Measurements from ENCODE around the gene NRARP. TPM values are rescaled to one million over a fixed set of nuclear protein-coding genes. Genes with fewer than 3 reads are reported as not detected.

The NRARP gene
- total RNA-seq, 2 experiments from 2014 or later = 0.96 to 1.4 TPM

DNA sequence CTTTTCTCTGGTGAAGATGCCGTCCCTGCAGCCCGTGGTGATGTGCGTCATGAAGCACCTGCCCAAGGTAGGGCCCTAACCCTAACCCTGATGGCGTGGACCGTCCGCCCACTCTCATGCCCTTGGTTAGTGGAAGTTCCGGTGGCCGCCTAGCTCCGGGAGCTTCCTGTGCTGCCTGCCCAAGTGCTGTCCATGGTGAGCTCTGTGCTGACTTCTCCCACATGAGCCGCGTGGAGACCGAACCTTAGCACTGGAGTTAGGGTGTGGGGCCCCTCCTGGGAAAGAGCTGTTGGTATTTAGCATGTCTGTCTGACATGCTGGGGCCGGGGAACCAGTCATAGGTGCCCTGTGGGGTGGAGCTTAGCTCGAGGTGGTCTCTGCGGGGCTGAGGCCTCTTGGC, 45.7 kb downstream of the NRARP start:
- H3K27ac ChIP-seq (ENCODE audit: low read depth in 1 of 2, low read length in 2 of 2) = no peak overlapping the region
- H3K4me3 ChIP-seq (ENCODE audit: low read length) = peak overlapping the region; percentile 90
- Mint-ChIP-seq H3K36me3 (ENCODE audit: low read depth) (peaks cover 13% of the 10 kb centered on the region), H3K9me3 (no peaks in the 10 kb centered on the region), H3K27me3 (no peaks in the 10 kb centered on the region), H3K4me3 (peak overlapping the region; percentile 94), H3K27ac (no peak overlapping the region), H3K4me1 (ENCODE audit: low read depth) (peaks cover 16% of the 10 kb centered on the region)
- ChIA-PET CTCF (interaction anchor here (0.9 to 2.1 kb wide), 3 partner anchors 20 to 221 kb away, joined by 3 to 7 read pairs (median 3); partner anchors contain the start of gene NRARP), POLR2A (interaction anchor here (0.6 to 4.7 kb wide), 8 partner anchors 11 to 170 kb away, joined by 3 to 63 read pairs (median 6); partner anchors contain the start of genes MAN1B1, RNF208, TPRN and TUBB4B)
- H3K4me1 ChIP-seq (ENCODE audit: insufficient read depth, low read length) = peaks cover 25% of the 10 kb centered on the region
- TF ChIP-seq, protein P1, sequence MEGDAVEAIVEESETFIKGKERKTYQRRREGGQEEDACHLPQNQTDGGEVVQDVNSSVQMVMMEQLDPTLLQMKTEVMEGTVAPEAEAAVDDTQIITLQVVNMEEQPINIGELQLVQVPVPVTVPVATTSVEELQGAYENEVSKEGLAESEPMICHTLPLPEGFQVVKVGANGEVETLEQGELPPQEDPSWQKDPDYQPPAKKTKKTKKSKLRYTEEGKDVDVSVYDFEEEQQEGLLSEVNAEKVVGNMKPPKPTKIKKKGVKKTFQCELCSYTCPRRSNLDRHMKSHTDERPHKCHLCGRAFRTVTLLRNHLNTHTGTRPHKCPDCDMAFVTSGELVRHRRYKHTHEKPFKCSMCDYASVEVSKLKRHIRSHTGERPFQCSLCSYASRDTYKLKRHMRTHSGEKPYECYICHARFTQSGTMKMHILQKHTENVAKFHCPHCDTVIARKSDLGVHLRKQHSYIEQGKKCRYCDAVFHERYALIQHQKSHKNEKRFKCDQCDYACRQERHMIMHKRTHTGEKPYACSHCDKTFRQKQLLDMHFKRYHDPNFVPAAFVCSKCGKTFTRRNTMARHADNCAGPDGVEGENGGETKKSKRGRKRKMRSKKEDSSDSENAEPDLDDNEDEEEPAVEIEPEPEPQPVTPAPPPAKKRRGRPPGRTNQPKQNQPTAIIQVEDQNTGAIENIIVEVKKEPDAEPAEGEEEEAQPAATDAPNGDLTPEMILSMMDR (IDR thresholded peaks at IDR 0.05) = no peak
- no peaks in the 10 kb centered on the region for H3K27me3 ChIP-seq (ENCODE audit: control insufficient read depth in 1 of 2, insufficient read depth in 2 of 2, low read length in 2 of 2)
- DNase-seq (peak in 1 of 14 experiments; percentile 2), ATAC-seq (ENCODE audit: poor library complexity) (no peak)
- peaks cover 20% of the 10 kb centered on the region for H3K36me3 ChIP-seq (ENCODE audit: insufficient read depth, low read length)
- intact Hi-C loops (cut with DNase I, micrococcal nuclease) = loop anchor here in 1 of 2 experiments (5.0 kb wide), 1 partner anchor 1289 kb away; no protein-coding TSS in a partner anchor
- H3K9me3 ChIP-seq (ENCODE audit: control insufficient read depth in 1 of 2, insufficient read depth in 1 of 2, low read length in 2 of 2) = no peaks in the 10 kb centered on the region

DNA sequence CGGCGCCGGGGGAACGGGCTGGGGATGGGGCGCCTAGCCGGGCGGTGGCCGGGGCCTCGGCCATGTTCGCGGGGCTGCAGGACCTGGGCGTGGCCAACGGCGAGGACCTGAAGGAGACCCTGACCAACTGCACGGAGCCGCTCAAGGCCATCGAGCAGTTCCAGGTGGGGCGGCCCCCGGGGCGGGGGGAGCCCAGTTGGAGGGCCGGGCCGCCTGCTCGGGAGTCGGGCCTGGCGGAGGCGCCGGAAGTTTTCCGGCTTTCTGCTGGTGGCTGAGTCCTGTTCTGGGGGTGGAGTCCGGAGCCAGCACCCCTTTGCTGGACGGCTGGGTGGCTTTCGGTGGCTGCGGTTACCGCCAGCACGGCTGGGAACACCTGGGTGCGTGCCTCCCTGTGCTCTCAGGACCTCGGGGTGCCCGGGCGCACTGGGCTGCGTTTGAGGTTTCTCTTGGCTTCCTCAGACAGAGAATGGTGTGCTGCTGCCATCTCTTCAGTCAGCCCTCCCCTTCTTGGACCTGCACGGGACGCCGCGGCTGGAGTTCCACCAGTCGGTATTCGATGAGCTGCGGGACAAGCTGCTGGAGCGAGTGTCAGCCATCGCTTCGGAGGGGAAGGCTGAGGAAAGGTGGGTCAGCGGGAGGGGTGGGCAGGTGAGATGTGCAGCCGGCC, 46.5 kb downstream of the NRARP start:
- TF ChIP-seq, protein P1 (IDR thresholded peaks at IDR 0.05) = no peak
- ChIA-PET CTCF (interaction anchor here (1.0 to 2.9 kb wide), 4 partner anchors 13 to 220 kb away, joined by 3 to 18 read pairs (median 6); no protein-coding TSS in a partner anchor), POLR2A (interaction anchor here (0.6 to 4.7 kb wide), 15 partner anchors 11 to 349 kb away, joined by 3 to 63 read pairs (median 5); partner anchors contain the start of genes ANAPC2, EXD3, MAN1B1 and NOXA1)
- Mint-ChIP-seq H3K27me3 (no peaks in the 10 kb centered on the region), H3K4me3 (peak overlapping the region; percentile 94), H3K27ac (peak overlapping the region; percentile 49), H3K9me3 (no peaks in the 10 kb centered on the region), H3K4me1 (ENCODE audit: low read depth) (peaks cover 16% of the 10 kb centered on the region), H3K36me3 (ENCODE audit: low read depth) (peaks cover 12% of the 10 kb centered on the region)
- H3K9me3 ChIP-seq (ENCODE audit: control insufficient read depth in 1 of 2, insufficient read depth in 1 of 2, low read length in 2 of 2) = no peaks in the 10 kb centered on the region
- peaks cover 25% of the 10 kb centered on the region for H3K4me1 ChIP-seq (ENCODE audit: insufficient read depth, low read length)
- H3K4me3 ChIP-seq (ENCODE audit: low read length) = peak overlapping the region; percentile 90
- ATAC-seq (ENCODE audit: poor library complexity) = peak; percentile 26
- no peaks in the 10 kb centered on the region for H3K27me3 ChIP-seq (ENCODE audit: control insufficient read depth in 1 of 2, insufficient read depth in 2 of 2, low read length in 2 of 2)
- DNase-seq = peak in 3 of 14 experiments; percentile 32 to 46 (median 39)
- H3K36me3 ChIP-seq (ENCODE audit: insufficient read depth, low read length) = peaks cover 20% of the 10 kb centered on the region
- no peak overlapping the region for H3K27ac ChIP-seq (ENCODE audit: low read depth in 1 of 2, low read length in 2 of 2)
- intact Hi-C loops (cut with DNase I, micrococcal nuclease) = loop anchor here in 1 of 2 experiments (1.0 to 5.0 kb wide), 3 partner anchors 14 to 1288 kb away; partner anchors contain the start of genes EXD3, NOXA1 and TUBB4B

DNA sequence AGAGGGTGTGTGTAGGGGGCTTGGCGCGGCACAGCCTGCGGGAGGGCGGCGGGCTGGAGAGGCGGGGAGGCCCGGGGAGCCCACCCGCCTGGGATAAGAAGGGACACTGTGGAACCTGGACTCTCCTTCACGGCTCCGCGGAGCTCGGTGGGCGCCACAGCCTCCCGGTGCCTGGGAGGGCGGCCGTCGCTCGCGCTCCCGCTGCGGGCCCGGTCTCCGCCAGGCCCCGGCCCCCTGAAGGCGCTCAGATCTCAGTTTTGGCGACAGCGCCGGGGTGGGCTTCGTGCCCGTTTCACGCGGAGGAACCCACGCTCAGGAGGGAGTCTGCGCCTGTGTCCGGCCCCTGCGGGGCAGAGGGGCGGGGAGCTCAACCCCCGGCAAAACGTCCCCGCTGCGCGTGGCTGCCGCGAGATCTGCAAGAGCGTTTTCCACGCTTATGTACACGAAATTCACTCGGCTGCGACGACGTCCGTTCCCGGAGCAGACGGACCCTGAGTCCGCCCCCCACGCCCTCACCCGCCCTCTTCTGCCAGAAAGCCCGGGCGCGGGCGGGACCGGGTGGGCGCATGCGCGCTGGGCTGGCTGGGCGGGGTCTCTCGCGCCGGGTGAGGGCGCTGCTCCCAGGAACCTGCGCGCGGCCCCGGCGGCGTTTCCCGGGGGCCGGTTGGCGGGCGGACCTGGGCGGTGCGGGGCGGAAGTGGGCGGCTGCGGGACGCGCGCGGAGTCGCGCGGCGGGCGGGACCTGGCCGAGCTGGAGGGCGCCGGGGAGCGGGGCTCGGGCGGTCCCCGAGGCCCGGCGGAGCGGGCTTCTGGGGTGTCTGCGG, 47.2 kb downstream of the NRARP start, which contains the start of gene NELFB:
TSS of gene NELFB (plus strand) at position 704 of the 824 bp plus-strand sequence.
- Histone ChIP-seq H3K4me1 (ENCODE audit: insufficient read depth, low read length) (peaks cover 25% of the 10 kb centered on the region), H3K4me3 (ENCODE audit: low read length) (peak within 1 kb of the TSS; percentile 90), H3K9me3 (ENCODE audit: control insufficient read depth in 1 of 2, insufficient read depth in 1 of 2, low read length in 2 of 2) (no peaks in the 10 kb centered on the region), H3K36me3 (ENCODE audit: insufficient read depth, low read length) (peaks cover 20% of the 10 kb centered on the region), H3K27me3 (ENCODE audit: control insufficient read depth in 1 of 2, insufficient read depth in 2 of 2, low read length in 2 of 2) (no peaks in the 10 kb centered on the region), H3K27ac (ENCODE audit: low read depth in 1 of 2, low read length in 2 of 2) (no peak within 1 kb of the TSS)
- TF ChIP-seq, protein P1 (IDR thresholded peaks at IDR 0.05) = no peak
- intact Hi-C loops (cut with DNase I, micrococcal nuclease) = loop anchor here in 1 of 2 experiments (1.0 to 5.0 kb wide), 3 partner anchors 14 to 1288 kb away; partner anchors contain the start of genes EXD3, NOXA1 and TUBB4B
- DNase-seq = peak; percentile 87 to 98 (median 96)
- H3K4me3 Mint-ChIP-seq = peak within 1 kb of the TSS; percentile 94
- no peaks in the 10 kb centered on the region for H3K27me3 Mint-ChIP-seq
- H3K27ac Mint-ChIP-seq = peak within 1 kb of the TSS; percentile 82
- ATAC-seq (ENCODE audit: poor library complexity) = peak; percentile 94
- H3K4me1 Mint-ChIP-seq (ENCODE audit: low read depth) = peaks cover 16% of the 10 kb centered on the region
- ChIA-PET POLR2A (interaction anchor here (0.6 to 4.7 kb wide), 17 partner anchors 11 to 527 kb away, joined by 3 to 63 read pairs (median 5); partner anchors contain the start of genes ANAPC2, EXD3, MAN1B1 and NOXA1), CTCF (interaction anchor here (0.9 to 2.9 kb wide), 5 partner anchors 12 to 220 kb away, joined by 3 to 18 read pairs (median 4); no protein-coding TSS in a partner anchor)
- no peaks in the 10 kb centered on the region for H3K9me3 Mint-ChIP-seq
- peaks cover 12% of the 10 kb centered on the region for H3K36me3 Mint-ChIP-seq (ENCODE audit: low read depth)
